A549 treated with AZD2906 at 1 μM for 4 hours (cell line): ENCODE results near the gene FOCAD. TPM values are rescaled to one million over a fixed set of nuclear protein-coding genes. Genes with fewer than 3 reads are reported as not detected.

Experiments
- total RNA-seq: library from RNA; stranded (reverse); fragments of 200-300 nt; extraction: Qiagen RNA extraction; gene quantifications from 5 replicates; pipeline ENCODE4 v1.2.3, GENCODE V29; 2022

The FOCAD gene, protein sequence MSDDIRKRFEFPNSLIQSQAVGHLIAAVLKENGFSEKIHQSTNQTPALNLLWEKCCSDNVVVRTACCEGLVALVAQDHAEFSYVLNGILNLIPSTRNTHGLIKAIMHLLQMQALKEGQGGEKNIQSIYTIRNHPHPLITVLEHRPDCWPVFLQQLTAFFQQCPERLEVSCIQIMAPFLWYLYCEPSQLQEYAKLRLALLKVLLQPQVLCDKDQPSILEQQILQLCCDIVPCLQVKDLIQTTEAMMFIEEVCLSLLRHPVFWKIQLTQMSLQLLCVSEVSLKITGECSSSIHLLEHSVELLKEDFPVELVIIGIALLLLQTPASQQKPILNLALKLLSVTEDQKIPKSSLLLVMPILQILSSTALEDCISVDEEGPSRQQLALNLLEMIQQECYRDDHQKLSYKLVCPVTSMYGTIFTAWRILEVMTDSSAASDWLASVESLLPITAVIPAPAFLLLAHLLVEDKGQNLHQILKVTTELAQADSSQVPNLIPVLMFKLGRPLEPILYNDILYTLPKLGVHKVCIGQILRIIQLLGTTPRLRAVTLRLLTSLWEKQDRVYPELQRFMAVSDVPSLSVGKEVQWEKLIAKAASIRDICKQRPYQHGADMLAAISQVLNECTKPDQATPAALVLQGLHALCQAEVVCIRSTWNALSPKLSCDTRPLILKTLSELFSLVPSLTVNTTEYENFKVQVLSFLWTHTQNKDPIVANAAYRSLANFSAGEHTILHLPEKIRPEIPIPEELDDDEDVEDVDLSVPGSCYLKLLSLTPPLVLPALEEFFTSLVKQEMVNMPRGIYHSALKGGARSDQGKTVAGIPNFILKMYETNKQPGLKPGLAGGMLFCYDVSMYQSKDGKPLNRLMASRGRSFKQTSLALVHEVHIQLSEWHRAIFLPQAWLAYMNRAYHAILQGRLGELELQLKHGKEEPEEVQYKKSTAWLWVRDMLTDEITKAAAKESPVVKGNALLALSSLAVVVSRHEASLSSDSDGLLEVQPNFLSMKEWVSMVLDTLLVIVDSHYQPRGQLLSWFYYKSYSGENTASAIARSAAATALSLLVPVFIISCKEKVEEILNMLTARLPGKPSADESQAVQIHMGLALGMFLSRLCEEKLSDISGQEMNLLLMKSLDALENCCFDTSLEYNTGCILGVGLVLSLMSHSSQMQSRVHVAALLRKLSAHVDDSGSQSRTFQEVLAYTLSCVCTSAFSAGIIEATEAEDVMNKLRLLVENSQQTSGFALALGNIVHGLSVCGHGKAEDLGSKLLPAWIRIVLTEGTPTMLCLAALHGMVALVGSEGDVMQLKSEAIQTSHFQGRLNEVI (N-terminal part only)
- total RNA-seq = 14.2 to 20.7 TPM (median 14.4 TPM) in 5 replicates

DNA sequence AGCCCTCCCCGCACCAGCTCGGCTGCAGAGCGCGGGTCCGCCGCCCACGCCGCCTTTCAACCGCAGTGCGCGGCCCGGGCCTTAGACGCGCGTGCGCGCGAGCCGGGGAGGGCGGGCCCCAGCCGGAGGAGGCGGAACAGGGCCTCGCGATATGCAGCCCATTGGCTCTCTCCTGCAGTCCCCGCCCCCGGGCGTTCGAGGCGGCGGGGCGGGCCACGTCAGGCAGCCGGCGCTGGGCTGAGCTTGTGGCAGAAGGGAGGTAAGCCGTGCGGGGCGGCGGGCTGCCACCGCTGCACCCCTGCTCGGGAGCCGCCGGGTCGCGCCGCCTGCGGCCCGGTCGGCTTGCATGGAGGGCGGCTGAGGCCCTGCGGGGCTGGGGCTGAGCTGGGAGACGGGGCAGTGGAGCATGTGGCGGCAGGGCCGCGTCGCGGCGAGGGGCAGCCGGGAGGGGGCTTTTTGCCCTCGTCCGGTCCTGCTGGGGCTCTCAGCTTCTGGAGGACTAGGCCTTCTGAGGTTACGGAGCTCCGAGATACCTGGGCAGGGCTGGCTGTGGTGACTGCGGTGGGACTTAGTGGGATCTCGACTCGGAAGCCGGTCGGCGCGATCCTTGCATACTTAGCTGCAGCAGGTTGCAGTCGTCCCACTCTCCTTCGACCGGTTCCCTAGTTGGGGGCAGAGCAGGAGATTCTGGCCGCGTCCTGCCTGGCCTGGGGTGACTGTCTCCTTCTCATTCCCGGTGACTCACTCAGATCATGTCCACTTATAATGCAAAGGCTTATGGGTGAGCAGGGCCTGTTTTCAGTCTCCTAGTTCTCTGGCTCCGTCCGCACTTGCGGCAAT lies at the start of gene FOCAD:
FOCAD (plus strand) TSS at position 225 of the 840 bp plus-strand sequence. CDS start 31,095 bp downstream, outside the sequence.

DNA sequence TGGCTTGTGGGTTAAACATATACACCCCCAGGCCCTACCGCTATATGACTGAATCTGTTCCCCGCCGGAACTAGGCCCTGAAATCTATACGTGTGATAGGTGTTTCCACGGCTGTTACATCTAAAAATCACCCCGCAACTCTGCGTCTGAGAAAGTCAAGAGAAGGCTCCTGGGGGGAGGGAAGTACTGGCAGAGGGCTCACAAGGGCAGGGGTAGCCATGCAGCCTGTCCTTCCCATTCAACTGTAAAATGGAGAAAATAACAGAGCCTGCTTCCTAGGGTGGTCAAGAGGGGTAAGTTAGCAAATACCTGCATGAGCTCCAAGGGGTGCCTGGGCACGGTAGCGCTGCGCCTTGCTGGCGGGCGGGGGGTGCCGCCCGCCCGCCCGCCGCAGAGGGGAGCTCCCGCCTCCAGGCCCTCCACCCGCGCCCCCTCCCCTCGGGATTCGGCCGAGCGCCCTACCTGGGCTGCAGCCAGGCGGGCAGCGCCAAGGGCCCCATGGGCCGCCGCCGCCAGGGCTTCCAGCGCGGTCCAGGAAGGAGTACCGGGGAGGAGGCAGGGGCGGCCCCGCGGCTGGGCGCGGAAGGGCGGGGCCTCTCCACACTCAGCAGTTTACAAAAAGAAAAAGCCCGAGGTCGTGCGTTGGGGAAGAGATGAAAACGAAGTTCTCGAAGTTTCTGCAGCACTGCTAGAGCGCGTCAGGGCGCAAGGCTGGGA lies 347.2 kb downstream of the FOCAD start, which contains the start of gene HACD4:
HACD4 (minus strand) TSS at position 550 of the 717 bp plus-strand sequence; CDS start at position 500, 50 bp downstream.

Other genes with a start within 250 kb of the FOCAD start
- gene MLLT3, start 61.8 kb upstream of the FOCAD start, total RNA-seq = 14.6 to 17.4 TPM (median 16.7 TPM) in 5 replicates